Measurements from ENCODE around the gene POLR3C.
A peak's percentile ranks its signal among the peaks of the same experiment; 100 is the strongest.
"Not testable (repeated sequence)": the region's sequence is repeated elsewhere in the genome, so short reads cannot be mapped to it uniquely, and the experiment has no call there.

The POLR3C gene

DNA sequence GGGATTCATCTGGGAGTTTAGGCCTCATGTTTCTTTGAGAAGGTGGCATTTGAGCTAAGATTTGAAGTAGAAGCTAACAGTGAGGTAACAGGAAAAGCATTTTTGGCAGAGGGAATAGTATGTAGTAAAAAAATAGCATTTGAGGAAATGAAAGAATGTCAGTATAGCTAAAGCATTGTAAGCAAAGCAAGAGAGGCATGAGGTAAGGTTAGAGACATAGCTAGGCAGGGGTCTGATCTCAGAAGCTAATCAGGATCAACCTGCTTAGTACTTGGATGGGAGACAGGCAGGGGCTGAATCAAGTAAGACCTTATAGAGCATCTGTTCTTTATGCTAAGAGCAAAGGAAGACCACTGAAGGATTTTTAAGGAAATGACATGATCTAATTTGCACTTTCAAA is 4.0 kb downstream of the POLR3C start:
- no peak for TF ChIP-seq POLR2A (IDR thresholded peaks at IDR 0.05; ENCODE audit: low read depth, low read length)
- no peak for TF ChIP-seq TAF1 (IDR thresholded peaks at IDR 0.05; ENCODE audit: borderline replicate concordance, low read depth, low read length)
- no peak for TF ChIP-seq POLR2AphosphoS5 (IDR thresholded peaks at IDR 0.05; ENCODE audit: low read depth, low read length)
- DNase-seq (ENCODE audit: insufficient read length) (no peak), FAIRE-seq (no peak)

DNA sequence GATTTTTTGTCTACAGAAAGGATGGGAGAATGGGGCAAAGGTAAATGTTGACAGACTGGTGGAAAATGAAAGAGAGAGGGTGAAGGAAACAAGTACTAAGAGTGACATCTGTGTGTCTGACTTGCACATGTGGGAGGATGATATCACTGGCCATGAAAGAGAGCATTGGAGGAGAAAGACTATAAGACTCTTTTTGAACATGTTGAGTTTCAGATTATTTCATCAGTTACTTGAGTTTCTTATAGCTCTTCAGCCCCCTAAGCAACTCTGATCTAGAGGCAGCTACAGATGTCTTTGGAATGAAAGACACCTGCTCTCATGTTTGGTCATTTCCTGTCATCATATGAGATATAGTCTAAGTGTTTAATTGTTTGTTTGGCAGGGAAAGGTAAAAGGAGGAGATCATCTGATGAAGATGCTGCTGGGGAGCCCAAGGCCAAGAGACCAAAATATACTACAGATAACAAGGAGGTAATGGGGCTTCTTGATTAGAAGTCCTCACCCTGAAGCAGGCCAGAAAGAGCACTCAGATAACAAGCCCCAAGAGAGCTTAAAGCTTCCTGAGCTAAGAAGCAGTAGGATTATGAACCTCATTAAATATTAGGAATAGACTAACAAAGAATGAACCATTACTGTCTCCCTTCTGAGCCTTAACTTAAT is 4.5 kb downstream of the POLR3C start:
- DNase-seq (ENCODE audit: insufficient read length) (no peak), FAIRE-seq (no peak)
- TF ChIP-seq POLR2AphosphoS5 (IDR thresholded peaks at IDR 0.05; ENCODE audit: low read depth, low read length): no peak

DNA sequence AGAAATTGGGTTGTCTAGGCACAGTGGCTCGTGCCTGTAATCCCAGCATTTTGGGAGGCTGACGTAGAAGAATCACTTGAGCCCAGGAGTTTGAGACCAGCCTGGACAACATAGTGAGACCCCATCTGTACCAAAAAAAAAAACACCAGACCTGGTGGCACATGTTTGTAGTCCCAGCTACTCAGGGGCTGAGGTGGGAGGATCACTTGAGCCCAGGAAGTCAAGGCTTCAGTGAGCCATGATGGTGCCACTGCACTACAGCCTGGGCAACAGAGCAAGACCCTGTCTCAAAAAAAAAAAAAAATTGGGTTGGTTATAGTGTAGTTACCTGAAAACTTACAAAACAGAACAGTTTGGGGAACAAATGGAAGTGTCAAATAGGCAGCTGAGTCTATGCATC is 6.8 kb downstream of the POLR3C start:
- not testable (repeated sequence) for FAIRE-seq; DNase-seq (ENCODE audit: insufficient read length)

DNA sequence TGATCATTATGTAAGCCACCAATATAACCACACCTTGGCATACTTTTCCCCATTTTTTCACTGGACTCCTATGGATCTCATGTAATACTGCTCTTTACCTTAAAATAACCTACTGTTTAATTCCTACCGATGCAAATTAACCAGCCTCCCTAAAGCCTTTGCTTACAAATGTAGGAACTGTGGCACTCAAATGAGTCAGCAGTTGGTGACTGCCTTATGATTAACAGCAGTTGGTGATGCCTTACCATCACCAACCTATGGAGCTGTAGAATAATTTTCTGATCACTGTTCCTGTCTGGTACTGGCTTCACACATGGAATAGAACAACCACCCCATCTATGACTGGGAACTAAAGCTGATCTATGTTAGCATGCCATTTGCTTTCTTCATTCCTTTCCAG is 13.7 kb downstream of the POLR3C start:
- no peak for TF ChIP-seq POLR2AphosphoS5 (IDR thresholded peaks at IDR 0.05; ENCODE audit: low read depth, low read length)
- TF ChIP-seq TAF1 (IDR thresholded peaks at IDR 0.05; ENCODE audit: borderline replicate concordance, low read depth, low read length): no peak
- no peak for TF ChIP-seq POLR2A (IDR thresholded peaks at IDR 0.05; ENCODE audit: low read depth, low read length)
- DNase-seq (ENCODE audit: insufficient read length) (no peak), FAIRE-seq (no peak)

DNA sequence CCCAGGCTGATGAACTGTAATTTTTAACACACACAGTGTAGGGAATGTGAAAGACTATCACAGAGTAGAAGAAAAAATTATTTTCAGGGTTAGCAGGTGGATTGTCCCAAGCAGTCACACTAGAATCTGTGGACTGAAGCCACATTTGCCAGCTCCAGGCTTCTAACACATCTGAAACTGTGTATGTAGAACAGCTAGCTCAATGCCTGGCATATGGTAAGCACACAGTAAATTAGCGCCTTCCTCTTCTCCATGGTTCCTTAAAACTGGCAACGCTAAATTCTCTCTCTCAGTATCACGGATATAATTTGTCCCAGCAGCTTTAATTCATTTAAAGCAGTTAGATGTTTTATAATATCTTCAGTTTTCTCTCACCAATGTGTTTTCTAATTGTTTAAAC is 19.0 kb downstream of the POLR3C start:
- no peak for FAIRE-seq
- no peak for DNase-seq (ENCODE audit: insufficient read length)
- no peak for TF ChIP-seq POLR2AphosphoS5 (IDR thresholded peaks at IDR 0.05; ENCODE audit: low read depth, low read length)

DNA sequence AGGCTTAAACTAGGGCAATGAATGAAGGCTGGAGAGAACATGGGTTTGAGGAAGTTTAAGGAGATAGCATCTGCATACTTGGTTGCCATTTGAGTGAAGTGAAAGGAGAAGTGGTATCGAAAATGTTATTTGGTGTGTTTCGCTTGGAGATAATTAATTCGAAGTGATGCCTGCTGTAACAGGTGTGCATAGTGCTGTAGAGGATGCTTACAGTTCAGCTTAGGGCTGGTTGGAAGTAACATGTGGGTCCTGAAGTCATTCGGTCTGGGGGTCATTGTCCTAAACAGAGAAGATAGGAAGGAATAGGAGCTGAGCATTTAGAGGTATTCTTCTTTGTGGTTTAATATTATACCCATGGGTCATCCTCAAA is 21.1 kb downstream of the POLR3C start:
- DNase-seq (ENCODE audit: insufficient read length) (peak; percentile 46), FAIRE-seq (peak; percentile 90)
- TF ChIP-seq POLR2A (IDR thresholded peaks at IDR 0.05; ENCODE audit: low read depth, low read length) (no peak), POLR2AphosphoS5 (IDR thresholded peaks at IDR 0.05; ENCODE audit: low read depth, low read length) (no peak; the same call in 1 of the 2 replicates), TAF1 (IDR thresholded peaks at IDR 0.05; ENCODE audit: borderline replicate concordance, low read depth, low read length) (no peak)

DNA sequence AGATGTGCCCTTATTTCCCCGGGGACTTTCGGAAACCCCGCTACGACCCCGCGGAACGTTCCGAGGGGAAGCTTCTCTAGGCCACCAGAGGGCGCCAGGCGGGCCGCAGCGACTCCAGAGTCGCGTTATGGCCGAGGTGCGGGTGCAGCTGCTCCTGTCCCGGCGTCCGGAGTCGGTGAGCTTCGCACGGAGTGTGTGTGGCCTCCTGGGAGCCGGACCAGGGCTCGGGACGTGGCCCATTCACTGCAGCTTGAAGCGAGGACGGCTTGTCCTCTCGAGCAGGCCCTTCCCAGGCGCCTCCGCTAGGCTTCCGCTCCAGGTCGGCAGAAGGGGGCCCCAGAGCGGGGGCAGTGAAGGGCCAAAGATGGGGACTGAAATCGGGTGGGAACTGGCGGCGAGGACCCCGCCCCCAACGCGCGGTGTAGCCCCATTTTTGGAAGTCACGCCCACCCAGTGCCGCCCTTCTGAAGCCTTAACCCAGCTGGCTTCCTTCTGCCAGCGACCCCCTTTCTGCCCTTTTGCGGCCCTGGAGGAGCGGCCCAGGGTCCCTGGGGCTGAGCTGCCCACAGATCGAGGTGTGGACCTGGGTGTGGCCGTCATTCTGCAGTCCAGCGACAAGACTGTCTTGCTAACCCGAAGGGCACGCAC is 21.6 kb downstream of the POLR3C start, which contains the start of gene NUDT17:
Gene NUDT17, plus strand, starts transcription at position 117 of the 648 bp plus-strand sequence. Its CDS starts 11 bp downstream, at position 128.
- DNase-seq (ENCODE audit: insufficient read length) (peak; percentile 91), FAIRE-seq (peak; percentile 21)
- TF ChIP-seq POLR2AphosphoS5 (IDR thresholded peaks at IDR 0.05; ENCODE audit: low read depth, low read length): peak; percentile 68; the same call in 1 of the 2 replicates
- TF ChIP-seq TAF1 (IDR thresholded peaks at IDR 0.05; ENCODE audit: borderline replicate concordance, low read depth, low read length): no peak
- peak; percentile 45; the same call in 1 of the 2 replicates for TF ChIP-seq POLR2A (IDR thresholded peaks at IDR 0.05; ENCODE audit: low read depth, low read length)

DNA sequence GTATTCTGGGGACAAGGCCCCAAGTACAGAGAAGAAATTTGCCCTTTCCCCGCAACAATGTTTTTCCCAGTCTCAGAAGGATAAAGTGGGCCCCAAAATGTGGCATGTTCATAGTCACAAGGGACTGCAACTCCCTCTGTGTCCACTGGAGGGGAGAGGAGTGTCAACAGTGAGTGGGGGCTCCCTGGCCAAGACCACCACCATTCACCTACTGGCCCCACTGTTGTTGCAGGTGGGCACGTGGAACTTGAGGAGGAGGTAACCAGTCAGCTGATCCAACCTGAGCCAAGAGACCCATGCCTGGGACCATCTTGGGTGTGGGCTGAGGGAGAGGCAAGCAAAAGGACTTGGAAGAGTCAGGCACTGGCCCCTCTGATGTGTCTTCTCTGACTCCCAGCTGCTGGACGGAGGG is 22.2 kb downstream of the POLR3C start:
- TF ChIP-seq POLR2A (IDR thresholded peaks at IDR 0.05; ENCODE audit: low read depth, low read length) (no peak), POLR2AphosphoS5 (IDR thresholded peaks at IDR 0.05; ENCODE audit: low read depth, low read length) (no peak), TAF1 (IDR thresholded peaks at IDR 0.05; ENCODE audit: borderline replicate concordance, low read depth, low read length) (no peak)
- FAIRE-seq: peak; percentile 79
- DNase-seq (ENCODE audit: insufficient read length): peak; percentile 62

DNA sequence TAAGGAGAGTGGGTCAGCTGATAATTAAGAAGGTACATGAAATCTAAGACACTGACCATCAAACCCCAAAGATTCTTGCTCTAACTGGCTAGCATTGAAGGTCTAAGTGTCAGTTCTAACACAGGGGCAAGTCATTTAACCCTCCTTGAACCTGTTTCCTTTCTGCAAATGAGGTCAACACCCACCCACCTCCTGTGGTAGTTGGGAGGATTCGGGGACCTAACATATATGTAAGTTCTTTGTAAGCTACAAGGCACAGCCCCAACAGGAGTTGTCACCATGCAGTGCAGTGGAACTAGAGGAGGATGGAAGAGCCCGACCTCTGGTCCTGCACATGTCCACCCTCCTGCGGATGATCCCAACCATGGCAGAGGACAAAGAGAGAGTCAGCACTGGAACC is 23.8 kb downstream of the POLR3C start:
- no peak for TF ChIP-seq TAF1 (IDR thresholded peaks at IDR 0.05; ENCODE audit: borderline replicate concordance, low read depth, low read length)
- TF ChIP-seq POLR2AphosphoS5 (IDR thresholded peaks at IDR 0.05; ENCODE audit: low read depth, low read length): no peak
- TF ChIP-seq POLR2A (IDR thresholded peaks at IDR 0.05; ENCODE audit: low read depth, low read length): no peak
- DNase-seq (ENCODE audit: insufficient read length): no peak
- no peak for FAIRE-seq

DNA sequence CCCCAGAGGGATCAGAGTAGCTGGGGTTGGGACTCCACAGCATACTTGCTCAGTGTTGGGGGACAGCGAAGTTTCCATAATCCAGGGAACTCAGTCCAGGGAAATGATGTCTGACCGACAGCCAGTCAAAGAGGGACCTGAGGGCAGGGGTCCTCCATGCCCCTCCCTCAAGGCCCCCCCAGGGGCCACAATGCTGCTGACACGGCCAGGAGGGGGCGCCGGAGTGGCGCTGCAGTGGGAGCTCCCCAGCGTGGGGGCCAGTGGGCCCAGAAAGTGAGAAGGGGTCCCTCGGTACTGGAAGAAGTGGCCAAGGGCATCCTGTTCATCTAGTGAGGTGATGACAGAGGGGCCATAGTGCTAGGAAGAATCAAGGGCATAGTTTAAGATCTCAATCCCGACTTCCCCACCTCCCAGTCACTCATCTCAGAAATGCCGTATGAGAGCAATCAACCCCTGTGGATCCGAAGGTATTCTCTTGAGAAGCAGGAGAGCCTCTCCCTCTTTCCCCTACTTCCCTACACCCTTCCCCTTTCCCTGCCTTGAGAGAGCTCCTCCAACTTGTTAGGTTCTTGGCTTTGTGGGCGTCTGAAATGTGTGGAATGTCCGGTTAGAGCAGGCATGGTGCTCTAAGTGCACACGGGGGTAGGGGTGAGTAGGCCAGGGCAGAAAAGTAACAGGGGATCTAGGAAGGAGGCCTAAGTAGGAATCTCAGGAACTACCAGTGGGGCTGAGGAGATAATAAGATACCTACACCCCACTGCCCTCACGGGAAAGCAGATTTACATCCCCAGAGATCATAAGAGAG is 25.6 kb downstream of the POLR3C start:
- no peak for DNase-seq (ENCODE audit: insufficient read length)
- TF ChIP-seq POLR2A (IDR thresholded peaks at IDR 0.05; ENCODE audit: low read depth, low read length) (no peak), POLR2AphosphoS5 (IDR thresholded peaks at IDR 0.05; ENCODE audit: low read depth, low read length) (no peak), TAF1 (IDR thresholded peaks at IDR 0.05; ENCODE audit: borderline replicate concordance, low read depth, low read length) (no peak)
- no peak for FAIRE-seq

DNA sequence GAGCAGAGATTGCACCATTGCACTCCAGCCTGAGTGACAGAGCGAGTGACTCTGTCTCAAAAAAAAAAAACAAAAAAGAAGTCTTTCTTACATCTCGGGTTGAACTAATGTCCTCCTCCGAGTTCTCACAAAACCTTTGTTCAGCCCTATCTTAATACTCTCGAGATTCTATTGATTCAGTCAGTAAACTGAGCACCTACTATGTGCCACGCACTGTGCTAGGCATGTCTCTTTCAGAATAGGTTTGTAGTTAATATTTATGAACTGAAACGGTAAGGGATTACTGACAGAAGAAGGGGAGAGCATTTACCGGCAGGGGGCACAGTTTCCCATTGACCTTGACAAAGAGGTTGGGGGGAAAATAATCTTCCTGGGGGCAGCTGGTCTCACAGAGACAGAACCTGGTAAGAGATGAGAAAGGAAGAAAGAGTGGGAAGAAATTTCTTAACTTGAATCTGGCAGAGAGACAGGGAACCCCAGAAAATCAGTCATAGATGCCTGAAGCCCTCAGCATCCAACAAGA is 31.5 kb downstream of the POLR3C start:
- FAIRE-seq (no peak), DNase-seq (ENCODE audit: insufficient read length) (no peak)
- TF ChIP-seq POLR2AphosphoS5 (IDR thresholded peaks at IDR 0.05; ENCODE audit: low read depth, low read length) (no peak), TAF1 (IDR thresholded peaks at IDR 0.05; ENCODE audit: borderline replicate concordance, low read depth, low read length) (no peak), POLR2A (IDR thresholded peaks at IDR 0.05; ENCODE audit: low read depth, low read length) (no peak)

DNA sequence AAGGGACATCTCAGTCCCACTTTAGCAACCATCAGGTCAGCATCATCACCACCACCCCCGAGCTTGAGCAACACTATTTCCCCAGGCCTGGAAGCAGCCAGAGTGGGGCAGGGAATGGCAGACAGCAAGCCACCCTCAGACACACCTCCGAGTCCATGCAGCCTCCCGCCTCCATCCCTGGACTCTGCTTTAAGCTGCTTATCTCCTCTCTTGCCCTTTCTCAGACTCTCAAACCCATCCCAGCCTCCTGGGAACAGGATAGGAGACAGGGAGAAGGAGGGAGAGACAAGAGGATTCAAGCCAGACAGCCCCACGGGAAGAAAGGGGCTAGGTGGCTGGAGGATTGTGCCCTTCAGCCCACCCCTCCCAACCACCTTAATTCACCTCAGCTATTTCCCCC is 33.2 kb downstream of the POLR3C start:
- DNase-seq (ENCODE audit: insufficient read length): no peak
- TF ChIP-seq POLR2A (IDR thresholded peaks at IDR 0.05; ENCODE audit: low read depth, low read length) (no peak), TAF1 (IDR thresholded peaks at IDR 0.05; ENCODE audit: borderline replicate concordance, low read depth, low read length) (no peak), POLR2AphosphoS5 (IDR thresholded peaks at IDR 0.05; ENCODE audit: low read depth, low read length) (no peak)
- no peak for FAIRE-seq
